Stomach (tissue), 9 donors: ENCODE measurements around the gene CYB5A. TPM values are rescaled to one million over a fixed set of nuclear protein-coding genes. Genes with fewer than 3 reads are reported as not detected.

Experiments used
- DNase-seq, 2 donors: peaks; one replicate each; pipeline versions ENCODE4 v3.0.0 to v3.0.0-alpha.2; 2013 to 2019
- H3K27ac ChIP-seq, 5 donors: fragments of 200-600 bp in 4 of 5; sonication (generic) in 4 of 5; one replicate each; pipeline ENCODE4 v1.5.1; 2013 to 2019; ENCODE audit warnings: mild to moderate bottlenecking in 1 of 5, moderate library complexity in 1 of 5
- H3K27me3 ChIP-seq, 3 donors: fragments of 200-600 bp; sonication (generic); one replicate each; pipeline ENCODE4 v1.5.1; 2017 to 2019; ENCODE audit warnings: mixed run types in 1 of 3
- H3K36me3 ChIP-seq, 4 donors: fragments of 200-600 bp; sonication (generic); 1 replicate in 3 of 4; 2 replicates in 1 of 4; pipeline ENCODE4 v1.5.1; 2016 to 2019
- H3K4me1 ChIP-seq, 4 donors: fragments of 200-600 bp; sonication (generic); one replicate each; pipeline ENCODE4 v1.5.1; 2016 to 2019
- H3K4me3 ChIP-seq, 4 donors: fragments of 200-600 bp; sonication (generic) in 3 of 4; one replicate each; pipeline ENCODE4 v1.5.1; 2016 to 2019; ENCODE audit warnings: mild to moderate bottlenecking in 1 of 4
- H3K9me3 ChIP-seq, 4 donors: fragments of 200-600 bp; sonication (generic); one replicate each; pipeline ENCODE4 v1.5.1; 2016 to 2019
- EP300 ChIP-seq: sonication (generic); formaldehyde crosslinking; IDR thresholded peaks from one replicate; pipeline ENCODE4 v1.6.1; 2017; ENCODE audit warnings: antibody characterized with exemption
- POLR2A ChIP-seq, 4 donors: fragments of 450-650 bp; IDR thresholded peaks; one replicate each; pipeline ENCODE4 v1.6.1; 2016; ENCODE audit warnings: antibody characterized with exemption in 4 of 4, control low read depth in 2 of 4, mild to moderate bottlenecking in 1 of 4, moderate library complexity in 1 of 4
- POLR2AphosphoS5 ChIP-seq, 3 donors: sonication (generic); formaldehyde crosslinking; IDR thresholded peaks; one replicate each; pipeline ENCODE4 v1.6.1; 2016; ENCODE audit warnings: antibody characterized with exemption in 3 of 3
- WGBS, 5 donors: extraction: QIAGEN DNeasy Blood & Tissue Kit in 3 of 5; methylation state at CpG; one replicate each; pipeline versions ENCODE4 v1.1.5 to v1.1.7; 2013 to 2018; 5-methylcytosine and 5-hydroxymethylcytosine counted together
- intact Hi-C: fragments of 100-400 bp; cut with DNase I; formaldehyde crosslinking; loops from one replicate; pipeline ENCODE4 v1.15.1; 2023; ENCODE audit warnings: low total_unique reads
- polyA plus RNA-seq, 3 donors: library from polyadenylated mRNA; stranded (reverse); fragments of 200-250 nt; gene quantifications; one replicate each; pipeline ENCODE4 v1.2.3, GENCODE V29; 2013
- total RNA-seq, 5 donors: library from RNA; depleted of rRNA; stranded (reverse); fragments of >200 nt; gene quantifications; one replicate each; pipeline versions ENCODE4 v1.1.0 to v1.2.3, GENCODE V29; 2014 to 2016
- TF ChIP-seq, protein P1 (sequence below), 7 experiments: fragments of 450-650 bp in 4 of 7; fragments of 200-600 bp in 3 of 7; sonication (generic) in 3 of 7; IDR thresholded peaks; one replicate each; pipeline ENCODE4 v1.5.1; 2016 to 2019; ENCODE audit warnings: antibody characterized with exemption in 7 of 7, control low read depth in 2 of 7, mild to moderate bottlenecking in 1 of 7
- donor health status: healthy with polysubstance abuse.
- donor health status: Bipolar disorder and iron deficiency.
- donor health status: healthy.

Gene CYB5A
- total and polyA plus RNA-seq, 8 donors, result 75.9 to 450 (median 114) TPM

GRCh38 chr18:74265546-74266098 lies 26.1 kb downstream of the CYB5A start:
- 81 to 89% (median 88%) methylated on average over 8 of the region's 8 CpGs for WGBS, 5 donors
- H3K27ac ChIP-seq, result no peak overlapping the region
- peaks cover 24 to 59% (median 48%) of the 10 kb centered on the region in 4 donors for H3K36me3 ChIP-seq
- H3K4me3 ChIP-seq, result no peak overlapping the region
- peaks cover 0 to 25% (median 9%) of the 10 kb centered on the region in 4 donors for H3K4me1 ChIP-seq
- H3K9me3 ChIP-seq, result no peaks in the 10 kb centered on the region
- intact Hi-C loops, result no loop called here
- DNase-seq, result no peak
- TF ChIP-seq POLR2A (IDR thresholded peaks at IDR 0.05) (no peak), EP300 (no peak), POLR2AphosphoS5 (IDR thresholded peaks at IDR 0.05) (no peak)
- TF ChIP-seq, protein P1, sequence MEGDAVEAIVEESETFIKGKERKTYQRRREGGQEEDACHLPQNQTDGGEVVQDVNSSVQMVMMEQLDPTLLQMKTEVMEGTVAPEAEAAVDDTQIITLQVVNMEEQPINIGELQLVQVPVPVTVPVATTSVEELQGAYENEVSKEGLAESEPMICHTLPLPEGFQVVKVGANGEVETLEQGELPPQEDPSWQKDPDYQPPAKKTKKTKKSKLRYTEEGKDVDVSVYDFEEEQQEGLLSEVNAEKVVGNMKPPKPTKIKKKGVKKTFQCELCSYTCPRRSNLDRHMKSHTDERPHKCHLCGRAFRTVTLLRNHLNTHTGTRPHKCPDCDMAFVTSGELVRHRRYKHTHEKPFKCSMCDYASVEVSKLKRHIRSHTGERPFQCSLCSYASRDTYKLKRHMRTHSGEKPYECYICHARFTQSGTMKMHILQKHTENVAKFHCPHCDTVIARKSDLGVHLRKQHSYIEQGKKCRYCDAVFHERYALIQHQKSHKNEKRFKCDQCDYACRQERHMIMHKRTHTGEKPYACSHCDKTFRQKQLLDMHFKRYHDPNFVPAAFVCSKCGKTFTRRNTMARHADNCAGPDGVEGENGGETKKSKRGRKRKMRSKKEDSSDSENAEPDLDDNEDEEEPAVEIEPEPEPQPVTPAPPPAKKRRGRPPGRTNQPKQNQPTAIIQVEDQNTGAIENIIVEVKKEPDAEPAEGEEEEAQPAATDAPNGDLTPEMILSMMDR (IDR thresholded peaks at IDR 0.05), result no peak
- H3K27me3 ChIP-seq, result no peaks in the 10 kb centered on the region

DNA sequence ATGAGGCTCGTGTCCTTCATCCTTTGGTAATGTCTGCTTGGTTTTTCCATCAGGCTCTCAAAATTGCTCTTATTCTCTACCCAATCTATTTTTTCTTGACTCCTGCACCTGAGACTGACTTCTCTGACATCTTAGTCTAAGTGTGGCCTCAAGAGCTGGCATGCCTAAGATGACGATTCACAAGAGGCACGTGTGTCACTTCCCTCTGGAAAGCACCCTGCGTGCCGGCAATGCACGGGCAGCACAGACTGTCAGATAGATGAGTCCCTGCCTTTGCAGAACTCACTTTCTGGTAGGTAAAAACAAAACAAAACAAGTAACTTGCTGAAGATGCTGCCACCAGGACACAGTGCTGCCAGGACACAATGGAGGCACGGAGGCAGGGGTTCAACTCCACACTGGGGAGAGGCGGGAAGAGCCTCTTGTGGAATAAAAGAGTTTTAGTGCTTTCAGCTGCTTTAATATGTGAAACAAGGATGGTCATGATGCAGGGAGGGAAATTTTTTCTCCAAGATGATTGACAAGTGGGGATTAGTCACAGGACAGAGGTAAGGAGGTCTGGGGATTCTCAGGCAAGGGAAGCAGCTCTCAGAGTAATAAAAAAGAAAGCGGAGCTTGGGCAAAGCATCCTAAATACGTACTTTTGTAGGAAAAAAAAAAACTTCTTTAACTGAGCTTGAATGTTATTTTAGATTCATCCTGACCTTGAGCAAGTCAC lies 27.3 kb downstream of the CYB5A start:
- WGBS, 5 donors, result 69 to 77% (median 74%) methylated on average over 10 of the region's 10 CpGs

GRCh38 chr18:74261053-74261713 lies 30.6 kb downstream of the CYB5A start:
- intact Hi-C loops, result no loop called here
- 79 to 86% (median 81%) methylated on average over 6 of the region's 6 CpGs for WGBS, 5 donors
- H3K27ac ChIP-seq, result no peak overlapping the region

More for the DNA sequence above, 27.3 kb downstream of the CYB5A start:
- Histone ChIP-seq H3K9me3 (no peaks in the 10 kb centered on the region), H3K4me3 (no peak overlapping the region), H3K27me3 (no peaks in the 10 kb centered on the region), H3K27ac (no peak overlapping the region), H3K4me1 (peaks cover 0 to 19% (median 4%) of the 10 kb centered on the region in 4 donors), H3K36me3 (peaks cover 24 to 69% (median 57%) of the 10 kb centered on the region in 4 donors)
- DNase-seq, result no peak
- TF ChIP-seq POLR2AphosphoS5 (IDR thresholded peaks at IDR 0.05) (no peak), EP300 (no peak), POLR2A (IDR thresholded peaks at IDR 0.05) (no peak)
- TF ChIP-seq, protein P1 (IDR thresholded peaks at IDR 0.05), result no peak
- intact Hi-C loops, result no loop called here

DNA sequence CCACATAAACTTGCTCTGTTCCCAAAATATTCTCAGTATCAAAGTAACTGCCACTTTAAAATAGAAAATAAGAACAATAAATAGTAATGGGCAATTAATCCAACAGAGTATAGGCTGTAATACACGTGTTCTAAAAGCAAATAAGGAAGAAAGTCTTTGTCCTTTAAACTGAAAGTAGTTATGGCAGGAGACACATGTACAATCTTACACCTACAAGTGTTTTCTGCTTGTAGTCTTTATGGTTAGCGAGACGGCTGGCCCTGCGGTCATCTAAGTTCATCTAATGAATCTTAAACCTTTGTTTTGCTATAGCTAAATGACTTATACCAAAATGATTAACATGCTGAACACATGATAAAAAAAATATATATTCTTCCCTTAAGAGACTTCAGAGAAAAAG lies 32.4 kb downstream of the CYB5A start:
- TF ChIP-seq, protein P1 (IDR thresholded peaks at IDR 0.05), result no peak
- TF ChIP-seq POLR2AphosphoS5 (IDR thresholded peaks at IDR 0.05) (no peak), POLR2A (IDR thresholded peaks at IDR 0.05) (no peak), EP300 (no peak)
- peak overlapping the region in 1 of 5 donors; percentile 63 for H3K27ac ChIP-seq
- WGBS, 5 donors, result 43 to 66% (median 51%) methylated on average over 4 of the region's 4 CpGs
- H3K36me3 ChIP-seq, result peaks cover 17 to 64% (median 56%) of the 10 kb centered on the region in 4 donors
- H3K27me3 ChIP-seq, result no peaks in the 10 kb centered on the region
- H3K4me3 ChIP-seq, result no peak overlapping the region
- intact Hi-C loops, result no loop called here
- H3K4me1 ChIP-seq, result peaks cover 4 to 26% (median 14%) of the 10 kb centered on the region in 4 donors
- DNase-seq, result no peak
- no peaks in the 10 kb centered on the region for H3K9me3 ChIP-seq

More at GRCh38 chr18:74261053-74261713, 30.6 kb downstream of the CYB5A start:
- no peak for DNase-seq
- H3K27me3 ChIP-seq, result no peaks in the 10 kb centered on the region
- H3K36me3 ChIP-seq, result peaks cover 24 to 76% (median 69%) of the 10 kb centered on the region in 4 donors
- H3K4me3 ChIP-seq, result no peak overlapping the region
- H3K4me1 ChIP-seq, result peaks cover 0 to 10% (median 5%) of the 10 kb centered on the region in 4 donors
- H3K9me3 ChIP-seq, result no peaks in the 10 kb centered on the region
- TF ChIP-seq, protein P1 (IDR thresholded peaks at IDR 0.05), result no peak
- TF ChIP-seq POLR2A (IDR thresholded peaks at IDR 0.05), result no peak
- TF ChIP-seq EP300, result no peak
- TF ChIP-seq POLR2AphosphoS5 (IDR thresholded peaks at IDR 0.05), result no peak
